SIG-M5 treated with dmso at 0.1 percent for 504 hours (cell line): Measurements from ENCODE around the gene SMG6.
"Not testable (repeated sequence)": the region's sequence is repeated elsewhere in the genome, so short reads cannot be mapped to it uniquely, and the experiment has no call there.

Experiments
- DNase-seq: peaks from one replicate; lab custom pipeline; 2025; ENCODE audit not compliant: unreplicated experiment; lab: John Stamatoyannopoulos, UW

The SMG6 gene

GRCh38 chr17:2151358-2152033 is 152.1 kb downstream of the SMG6 start:
- no peak for DNase-seq

GRCh38 chr17:2150806-2151205 is 152.8 kb downstream of the SMG6 start:
- DNase-seq = no peak

- no peak for DNase-seq
Observed at GRCh38 chr17:2149934-2150333, 153.7 kb downstream of the SMG6 start.

GRCh38 chr17:2146132-2146871 is 157.3 kb downstream of the SMG6 start:
- no peak for DNase-seq

GRCh38 chr17:2144701-2145100 is 158.9 kb downstream of the SMG6 start:
- no peak for DNase-seq

GRCh38 chr17:2143332-2143731 is 160.3 kb downstream of the SMG6 start:
- DNase-seq = no peak

GRCh38 chr17:2142682-2143081 is 160.9 kb downstream of the SMG6 start:
- DNase-seq = not testable (repeated sequence)

GRCh38 chr17:2140683-2141082 is 162.9 kb downstream of the SMG6 start:
- no peak for DNase-seq

- DNase-seq = peak; percentile 16
Observed at GRCh38 chr17:2138761-2139160, 164.8 kb downstream of the SMG6 start.

GRCh38 chr17:2138318-2138717 is 165.3 kb downstream of the SMG6 start:
- no peak for DNase-seq

- no peak for DNase-seq
Observed at GRCh38 chr17:2137342-2138098, 166.1 kb downstream of the SMG6 start.

GRCh38 chr17:2136241-2136640 is 167.3 kb downstream of the SMG6 start:
- no peak for DNase-seq

GRCh38 chr17:2128011-2128410 is 175.6 kb downstream of the SMG6 start:
- DNase-seq = no peak

GRCh38 chr17:2125013-2125535 is 178.5 kb downstream of the SMG6 start:
- no peak for DNase-seq

GRCh38 chr17:2124391-2124790 is 179.2 kb downstream of the SMG6 start:
- no peak for DNase-seq

- peak; percentile 92 for DNase-seq
Observed at GRCh38 chr17:2123375-2124251, 180.0 kb downstream of the SMG6 start.

GRCh38 chr17:2122641-2123302 is 180.8 kb downstream of the SMG6 start:
- DNase-seq = peak; percentile 66

- peak; percentile 33 for DNase-seq
Observed at GRCh38 chr17:2120586-2121335, 182.8 kb downstream of the SMG6 start.

GRCh38 chr17:2113279-2113622 is 190.3 kb downstream of the SMG6 start:
- DNase-seq = no peak

GRCh38 chr17:2111691-2112090 is 191.9 kb downstream of the SMG6 start:
- DNase-seq = peak; percentile 36
